Ishikawa (cell line): ENCODE measurements around the gene FKBP6.

Source experiments
- CEBPB ChIP-seq: IDR thresholded peaks from 2 replicates; pipeline ENCODE4 v1.6.1; 2012
- EGR1 ChIP-seq: IDR thresholded peaks from 2 replicates; pipeline ENCODE4 v1.6.1; 2012
- EP300 ChIP-seq: IDR thresholded peaks from 2 replicates; pipeline ENCODE4 v1.6.1; 2012; ENCODE audit warnings: borderline replicate concordance
- FOXM1 ChIP-seq: IDR thresholded peaks from 2 replicates; pipeline ENCODE4 v1.6.1; 2012; ENCODE audit warnings: low read depth, borderline replicate concordance
- NFIC ChIP-seq: IDR thresholded peaks from 2 replicates; pipeline ENCODE4 v1.6.1; 2012
- RAD21 ChIP-seq: IDR thresholded peaks from 2 replicates; pipeline ENCODE4 v1.6.1; 2012; ENCODE audit warnings: low read depth
- TAF1 ChIP-seq: IDR thresholded peaks from 2 replicates; pipeline ENCODE4 v1.6.1; 2012; ENCODE audit warnings: low read depth, mild to moderate bottlenecking
- ZBTB7A ChIP-seq: IDR thresholded peaks from 2 replicates; pipeline ENCODE4 v1.6.1; 2012; ENCODE audit warnings: low read depth
- TF ChIP-seq, protein P1 (sequence below): IDR thresholded peaks from 2 replicates; pipeline ENCODE4 v1.6.1; 2012
- TF ChIP-seq, protein P2 (sequence below): IDR thresholded peaks from 2 replicates; pipeline ENCODE4 v1.6.1; 2012; ENCODE audit warnings: low read depth, mild to moderate bottlenecking

DNA sequence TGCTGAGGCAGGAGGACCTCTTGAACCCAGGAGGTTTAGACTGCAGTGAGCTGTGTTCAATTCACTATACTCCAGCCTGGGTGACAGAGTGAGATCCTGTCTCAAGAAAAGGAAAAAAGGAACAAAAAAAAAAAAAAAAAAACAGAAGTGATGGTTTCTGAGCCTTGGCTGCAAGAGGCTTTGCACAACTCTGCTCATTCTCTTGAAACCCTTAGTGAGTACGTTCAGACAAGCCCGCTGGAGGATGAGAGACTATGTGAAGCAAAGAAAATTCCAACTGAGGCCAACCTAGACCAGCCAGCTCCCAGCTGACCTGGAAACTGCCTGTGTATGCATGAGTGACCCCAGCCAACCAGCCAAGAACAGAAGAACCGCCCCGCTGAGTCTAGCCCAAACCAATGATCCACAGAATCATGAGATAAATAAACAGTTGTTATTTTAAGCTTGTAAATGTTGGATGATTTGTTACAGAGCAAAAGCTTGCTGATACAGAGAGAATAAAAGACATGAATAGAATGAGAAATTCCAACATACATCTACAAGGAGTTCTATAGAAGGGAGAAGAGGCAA, 55.1 kb downstream of the FKBP6 start:
- TF ChIP-seq, protein P1, sequence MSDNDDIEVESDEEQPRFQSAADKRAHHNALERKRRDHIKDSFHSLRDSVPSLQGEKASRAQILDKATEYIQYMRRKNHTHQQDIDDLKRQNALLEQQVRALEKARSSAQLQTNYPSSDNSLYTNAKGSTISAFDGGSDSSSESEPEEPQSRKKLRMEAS = no peak
- TF ChIP-seq RAD21 (no peak), FOXM1 (no peak), CEBPB (no peak), ZBTB7A (no peak), TAF1 (no peak), NFIC (no peak), EP300 (no peak), EGR1 (no peak)
- TF ChIP-seq, protein P2, sequence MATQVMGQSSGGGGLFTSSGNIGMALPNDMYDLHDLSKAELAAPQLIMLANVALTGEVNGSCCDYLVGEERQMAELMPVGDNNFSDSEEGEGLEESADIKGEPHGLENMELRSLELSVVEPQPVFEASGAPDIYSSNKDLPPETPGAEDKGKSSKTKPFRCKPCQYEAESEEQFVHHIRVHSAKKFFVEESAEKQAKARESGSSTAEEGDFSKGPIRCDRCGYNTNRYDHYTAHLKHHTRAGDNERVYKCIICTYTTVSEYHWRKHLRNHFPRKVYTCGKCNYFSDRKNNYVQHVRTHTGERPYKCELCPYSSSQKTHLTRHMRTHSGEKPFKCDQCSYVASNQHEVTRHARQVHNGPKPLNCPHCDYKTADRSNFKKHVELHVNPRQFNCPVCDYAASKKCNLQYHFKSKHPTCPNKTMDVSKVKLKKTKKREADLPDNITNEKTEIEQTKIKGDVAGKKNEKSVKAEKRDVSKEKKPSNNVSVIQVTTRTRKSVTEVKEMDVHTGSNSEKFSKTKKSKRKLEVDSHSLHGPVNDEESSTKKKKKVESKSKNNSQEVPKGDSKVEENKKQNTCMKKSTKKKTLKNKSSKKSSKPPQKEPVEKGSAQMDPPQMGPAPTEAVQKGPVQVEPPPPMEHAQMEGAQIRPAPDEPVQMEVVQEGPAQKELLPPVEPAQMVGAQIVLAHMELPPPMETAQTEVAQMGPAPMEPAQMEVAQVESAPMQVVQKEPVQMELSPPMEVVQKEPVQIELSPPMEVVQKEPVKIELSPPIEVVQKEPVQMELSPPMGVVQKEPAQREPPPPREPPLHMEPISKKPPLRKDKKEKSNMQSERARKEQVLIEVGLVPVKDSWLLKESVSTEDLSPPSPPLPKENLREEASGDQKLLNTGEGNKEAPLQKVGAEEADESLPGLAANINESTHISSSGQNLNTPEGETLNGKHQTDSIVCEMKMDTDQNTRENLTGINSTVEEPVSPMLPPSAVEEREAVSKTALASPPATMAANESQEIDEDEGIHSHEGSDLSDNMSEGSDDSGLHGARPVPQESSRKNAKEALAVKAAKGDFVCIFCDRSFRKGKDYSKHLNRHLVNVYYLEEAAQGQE = no peak
